HG02840 (cell line): ENCODE data around the gene CELF3.
"Not testable (repeated sequence)": the region's sequence is repeated elsewhere in the genome, so short reads cannot be mapped to it uniquely, and the experiment has no call there.

Experiments used
- ATAC-seq: cut with Tn5 transposase; IDR thresholded peaks from one replicate; pipeline ENCODE4 v1.9.1; 2021; ENCODE audit warnings: mild to moderate bottlenecking, moderate library complexity, moderate number of reproducible peaks; ENCODE audit not compliant: unreplicated experiment, low FRiP score

Gene CELF3

DNA sequence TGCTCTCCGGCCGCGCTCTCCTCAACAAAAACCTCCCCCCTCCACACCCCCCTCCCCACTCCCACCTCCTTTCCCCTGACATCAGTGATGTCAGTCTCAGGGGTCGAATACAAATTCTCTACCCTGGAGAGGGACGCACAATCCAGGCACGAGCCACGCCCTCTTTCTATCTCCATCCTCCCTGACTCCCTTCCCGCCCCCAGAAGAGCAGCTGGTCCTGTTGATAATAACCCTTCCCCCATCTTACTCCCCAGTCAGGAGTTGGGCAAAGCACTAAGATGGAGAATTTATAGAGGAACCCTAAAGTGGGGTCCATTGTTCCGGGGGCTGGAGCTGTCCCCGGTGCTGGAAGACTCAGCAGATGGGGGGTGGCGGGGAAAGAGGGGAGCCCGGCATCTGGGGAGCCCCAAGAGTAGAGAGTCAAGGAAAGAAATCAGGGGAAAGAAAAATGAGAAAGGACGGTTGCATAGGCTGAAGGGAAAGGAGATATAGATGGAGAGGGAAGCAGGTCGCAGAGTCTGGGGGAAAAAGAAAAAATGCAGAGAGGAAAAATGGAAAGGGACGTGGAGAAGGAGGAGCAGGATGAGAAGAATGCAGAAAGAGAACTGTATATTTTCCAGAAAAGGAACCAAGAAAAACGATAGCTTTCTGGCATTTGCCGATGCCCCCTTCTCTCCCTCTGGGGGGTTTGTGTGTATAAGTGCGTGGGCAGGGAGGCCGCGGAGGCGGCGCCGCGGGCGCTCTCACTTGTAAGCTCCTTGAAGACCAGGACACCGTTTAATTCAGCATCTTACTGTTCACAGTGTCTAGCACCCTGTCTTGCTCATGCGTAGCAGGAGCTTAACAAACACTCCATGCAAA lies at the start of gene CELF3:
Gene CELF3, minus strand, starts transcription at position 33 of the 861 bp plus-strand sequence. CDS start 783 bp downstream, outside the sequence.
- ATAC-seq: no peak

DNA sequence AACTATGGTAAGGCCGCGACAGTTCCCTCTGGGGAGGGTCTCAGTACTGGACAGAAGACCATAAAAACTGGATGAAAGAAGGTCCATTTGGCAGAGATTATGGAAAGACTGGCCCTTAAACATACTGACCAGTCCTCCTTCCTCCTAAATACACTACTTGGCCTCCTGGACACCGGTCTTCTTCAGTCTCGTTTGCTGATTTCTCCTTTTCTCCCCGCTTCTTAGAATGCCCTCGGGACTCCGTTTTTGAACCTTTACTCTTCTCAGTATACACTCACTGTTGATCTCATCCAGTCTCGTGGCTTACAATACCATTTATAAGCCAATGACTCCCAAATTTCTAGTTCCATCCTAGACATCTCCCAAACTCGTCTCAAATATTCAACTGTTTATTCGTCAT lies 47.4 kb upstream of the CELF3 start:
- no peak for ATAC-seq

DNA sequence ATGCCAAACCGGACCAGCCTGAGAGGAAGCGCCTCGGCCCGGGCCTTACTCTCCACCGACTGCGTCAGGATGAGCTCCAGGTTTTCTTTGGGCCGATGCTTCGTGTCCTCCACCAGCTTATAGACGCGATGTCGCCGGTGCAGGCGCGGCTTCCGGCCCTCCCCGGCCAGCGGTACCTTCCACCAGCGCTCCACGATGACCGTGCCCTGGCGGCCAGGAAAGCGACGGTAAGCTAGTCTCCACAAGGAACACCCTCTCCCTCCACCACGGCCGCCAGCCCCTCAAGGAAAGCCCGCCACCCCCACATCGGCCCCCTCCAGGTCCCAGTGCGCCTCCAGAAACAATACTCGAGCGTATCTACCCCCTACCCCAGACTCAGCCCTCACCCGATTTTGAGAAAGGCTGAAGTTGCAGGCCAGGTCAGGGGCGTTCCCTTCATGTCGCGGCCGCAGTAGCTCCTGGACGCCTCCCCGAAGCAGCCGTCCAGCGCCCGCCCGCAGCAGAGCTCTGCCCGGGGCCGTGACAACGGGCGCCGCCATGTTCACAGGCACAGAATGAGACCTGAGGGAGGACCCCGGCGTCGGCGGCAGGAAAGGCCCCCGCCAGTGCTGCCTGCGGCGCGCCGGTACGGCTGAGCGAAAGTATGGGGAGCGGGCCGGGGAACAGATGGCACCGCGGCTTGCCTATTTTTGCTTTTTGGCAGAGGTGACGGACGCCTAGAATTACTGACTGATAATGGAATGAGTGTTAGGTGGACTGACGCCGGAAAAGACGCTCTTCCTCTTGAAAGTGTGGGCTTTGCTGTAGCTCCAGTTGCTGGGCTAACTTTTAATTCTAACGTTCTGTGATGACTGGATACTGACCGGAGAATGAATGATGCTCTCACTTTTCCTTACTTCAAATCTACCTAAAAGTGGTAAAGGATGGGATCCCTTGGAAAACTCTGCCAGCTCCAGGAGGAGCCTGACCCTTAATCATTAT lies 46.6 kb upstream of the CELF3 start, which contains the start of gene MRPL9:
Gene MRPL9, minus strand, starts transcription at position 556 of the 981 bp plus-strand sequence. Its CDS starts 17 bp downstream, at position 539.
- no peak for ATAC-seq

DNA sequence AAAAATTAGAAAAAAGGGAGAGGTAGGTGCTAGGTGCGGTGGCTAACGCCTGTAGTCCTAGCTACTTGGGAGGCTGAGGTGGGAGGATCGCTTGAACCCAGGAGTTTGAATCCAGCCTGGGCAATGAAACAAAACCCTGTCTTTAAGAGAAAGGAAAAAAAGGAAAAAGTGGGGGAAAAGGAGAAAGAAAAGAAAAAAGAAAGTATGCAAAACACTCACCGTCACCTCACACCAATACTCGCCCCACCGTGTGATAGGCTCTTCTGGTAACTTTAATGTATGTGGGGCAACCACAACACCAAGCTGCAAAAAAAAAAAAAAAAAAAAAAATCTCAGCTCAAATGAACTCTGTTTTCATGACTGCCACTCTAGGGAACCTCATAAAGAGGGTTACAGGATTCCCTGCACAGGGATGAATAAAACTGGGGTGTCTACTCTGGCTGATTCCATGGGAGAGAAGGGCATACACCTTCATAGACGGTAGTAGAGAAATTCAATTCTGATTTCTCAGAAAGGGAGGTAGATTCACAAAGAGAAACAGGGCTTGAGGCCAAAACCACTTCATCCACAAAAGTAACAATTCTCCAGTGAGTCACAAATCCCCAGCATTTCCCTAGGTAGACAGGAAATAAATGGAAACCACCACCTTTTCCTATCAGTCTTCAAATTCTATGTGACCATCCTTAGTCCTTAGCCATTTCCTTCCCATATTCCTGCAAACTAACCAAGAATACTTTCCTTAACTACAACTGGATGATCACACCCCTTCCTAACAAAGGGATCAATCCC lies 44.2 kb upstream of the CELF3 start:
- no peak for ATAC-seq

DNA sequence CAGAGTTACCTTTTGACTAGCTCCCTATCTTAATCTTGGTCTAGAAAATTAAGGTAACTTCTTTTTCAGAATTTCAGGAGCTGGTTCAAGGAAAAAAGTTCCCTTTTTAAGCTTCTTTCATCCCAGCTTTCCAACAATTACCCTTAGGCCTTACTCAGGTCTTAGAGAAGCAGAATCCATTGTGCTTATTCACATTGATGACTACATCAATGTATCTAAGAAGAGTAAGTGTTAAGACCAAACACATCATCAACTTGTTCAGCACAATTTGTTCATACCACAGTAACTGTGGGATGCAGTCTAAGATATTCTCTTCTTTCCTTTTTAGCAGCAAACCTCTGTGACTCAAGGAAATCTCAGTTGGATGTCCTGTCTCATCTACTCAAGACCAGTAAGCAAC lies 42.6 kb upstream of the CELF3 start:
- ATAC-seq: no peak

DNA sequence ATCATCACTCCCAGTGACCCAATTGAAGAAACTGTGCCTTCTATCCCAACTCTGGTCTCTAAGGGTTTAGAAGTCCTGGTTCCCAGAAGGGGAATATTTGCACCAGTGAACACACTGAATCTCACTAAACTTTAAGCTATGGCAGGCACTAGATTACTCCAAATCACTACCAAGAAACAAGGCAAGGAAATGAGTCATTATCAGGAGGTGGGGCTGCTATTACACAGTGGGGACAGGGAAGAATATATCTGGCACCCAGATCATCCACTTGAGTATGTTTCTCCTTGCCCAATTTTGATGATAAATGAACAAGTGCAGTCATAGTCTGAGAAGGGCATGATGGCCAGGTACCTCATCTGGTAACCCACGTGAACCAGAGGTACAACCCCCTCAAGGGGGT lies 39.7 kb upstream of the CELF3 start:
- no peak for ATAC-seq

DNA sequence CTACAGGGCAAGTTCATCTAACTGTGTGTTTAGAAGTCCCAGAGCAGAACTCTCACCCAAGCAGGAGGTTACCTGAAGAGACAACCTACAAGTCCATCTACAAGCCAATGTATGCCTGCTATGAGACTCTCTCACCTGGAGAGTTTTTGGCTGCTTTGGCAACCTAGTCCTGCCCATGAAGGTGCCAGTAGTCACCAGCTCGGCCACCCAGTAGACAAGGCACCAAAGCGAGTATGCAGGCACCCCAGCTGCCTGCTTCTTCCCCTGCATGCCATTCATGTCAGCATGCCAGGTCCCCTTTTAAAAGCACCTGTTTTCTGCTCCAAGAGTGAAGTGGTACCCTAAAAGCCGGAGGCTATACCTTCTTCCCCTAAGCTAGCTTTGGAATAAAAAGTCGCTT lies 24.9 kb upstream of the CELF3 start:
- no peak for ATAC-seq

DNA sequence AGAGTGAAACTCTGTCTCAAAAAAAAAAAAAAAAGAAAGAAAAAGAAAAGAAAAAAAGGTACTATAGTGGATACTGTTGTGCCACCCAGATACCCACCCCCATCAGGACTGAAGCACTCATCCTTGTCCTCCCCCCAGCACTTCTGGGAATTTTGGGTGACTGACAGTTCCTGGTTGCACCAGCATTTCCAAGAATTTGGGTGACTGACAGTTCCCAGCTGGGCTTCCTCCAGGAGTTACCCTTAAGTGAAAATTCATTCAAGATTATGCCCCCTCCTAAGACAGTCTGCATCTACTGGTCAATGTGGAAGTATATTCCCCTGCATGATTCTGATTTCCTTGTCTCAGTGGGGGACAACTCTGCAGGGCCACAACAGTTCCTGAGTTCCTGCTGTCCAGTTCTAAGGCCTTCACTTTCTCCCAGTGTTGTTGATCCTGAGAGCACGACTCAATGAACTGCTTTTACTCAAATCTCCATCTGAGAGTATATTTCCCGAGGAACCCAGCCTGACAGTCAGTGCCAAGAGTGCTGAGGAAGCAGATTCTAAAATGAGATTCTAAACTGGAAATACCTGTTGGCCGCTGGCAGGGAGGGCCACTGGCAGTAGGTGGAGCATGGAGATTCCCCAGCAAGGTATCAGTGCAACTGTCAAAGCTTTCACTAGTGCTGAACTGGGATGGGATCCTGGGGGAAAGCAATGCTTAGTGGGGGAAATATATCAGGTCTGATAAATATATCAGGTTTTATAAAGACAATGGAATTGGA lies 23.2 kb upstream of the CELF3 start:
- ATAC-seq: no peak

DNA sequence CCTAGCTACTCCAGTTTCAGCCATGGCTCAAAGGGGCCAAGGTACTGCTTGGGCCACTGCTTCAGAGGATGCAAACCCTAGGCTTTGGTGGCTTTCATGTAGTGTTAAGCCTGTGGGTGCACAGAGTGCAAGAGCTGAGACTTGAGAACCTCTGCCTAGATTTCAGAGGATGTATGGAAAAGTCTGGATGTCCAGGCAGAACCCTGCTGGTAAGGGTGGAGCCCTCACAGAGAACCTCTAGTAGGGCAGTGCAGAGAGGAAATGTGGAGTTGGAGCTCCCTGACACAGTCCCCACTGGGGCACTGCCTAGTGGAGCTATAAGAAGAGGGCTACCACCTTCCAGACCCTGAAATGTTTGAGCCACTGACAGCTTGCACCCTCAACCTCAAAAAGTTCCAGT lies 20.9 kb upstream of the CELF3 start:
- ATAC-seq: no peak

DNA sequence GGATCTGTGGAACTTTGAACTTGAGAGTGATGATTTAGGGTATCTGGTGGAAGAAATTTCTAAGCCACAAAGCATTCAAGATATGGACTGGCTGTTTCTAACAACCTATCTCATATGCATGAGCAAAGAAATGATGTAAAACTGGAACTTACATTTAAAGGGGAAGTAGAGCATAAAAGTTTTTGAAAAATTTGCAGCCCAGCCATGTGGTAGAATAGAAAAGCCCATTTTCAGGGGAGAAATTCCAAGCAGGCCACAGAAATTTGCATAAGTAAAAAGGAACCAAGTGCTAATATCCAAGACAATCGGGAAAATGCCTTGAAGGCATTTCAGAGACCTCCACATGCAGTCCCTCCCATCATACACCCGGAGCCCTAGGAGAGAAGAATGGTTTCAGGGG lies 20.4 kb upstream of the CELF3 start:
- no peak for ATAC-seq

DNA sequence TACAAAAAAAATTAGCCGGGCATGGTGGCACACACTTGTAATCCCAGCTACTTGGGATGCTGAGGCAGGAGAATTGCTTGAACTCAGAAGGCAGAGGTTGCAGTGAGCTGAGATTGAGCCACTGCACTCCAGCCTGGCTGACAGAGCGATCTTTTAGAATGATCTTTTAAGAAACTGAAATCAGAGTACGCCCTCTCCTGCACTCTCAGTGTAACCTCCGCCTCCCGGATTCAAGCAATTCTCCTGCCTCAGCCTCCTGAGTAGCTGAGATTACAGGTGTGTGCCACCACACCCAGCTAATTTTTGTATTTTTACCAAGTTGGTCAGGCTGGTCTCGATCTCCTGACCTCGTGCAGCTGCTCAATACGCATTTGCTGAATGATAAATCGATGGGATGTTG lies 17.4 kb upstream of the CELF3 start:
- ATAC-seq: not testable (repeated sequence)

DNA sequence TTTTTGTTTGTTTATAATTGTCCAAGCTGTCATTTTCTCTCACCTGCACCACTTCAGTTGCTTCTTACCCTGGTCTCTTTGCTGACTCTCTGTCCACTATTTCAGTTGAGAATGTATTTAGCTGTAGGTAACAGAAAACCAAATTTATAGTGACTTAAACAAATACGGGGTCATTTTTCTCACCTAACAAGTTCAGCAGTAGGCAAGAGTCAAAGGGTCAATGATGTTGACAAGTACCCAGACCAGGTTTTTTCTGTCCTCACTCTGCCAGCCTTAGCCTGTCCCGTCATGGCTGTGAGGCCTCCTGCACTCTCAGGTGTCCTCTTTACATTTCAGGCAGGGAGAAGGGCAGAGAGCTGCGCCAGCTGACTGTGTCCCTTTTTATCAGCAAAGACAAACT lies 16.5 kb upstream of the CELF3 start:
- ATAC-seq: no peak

DNA sequence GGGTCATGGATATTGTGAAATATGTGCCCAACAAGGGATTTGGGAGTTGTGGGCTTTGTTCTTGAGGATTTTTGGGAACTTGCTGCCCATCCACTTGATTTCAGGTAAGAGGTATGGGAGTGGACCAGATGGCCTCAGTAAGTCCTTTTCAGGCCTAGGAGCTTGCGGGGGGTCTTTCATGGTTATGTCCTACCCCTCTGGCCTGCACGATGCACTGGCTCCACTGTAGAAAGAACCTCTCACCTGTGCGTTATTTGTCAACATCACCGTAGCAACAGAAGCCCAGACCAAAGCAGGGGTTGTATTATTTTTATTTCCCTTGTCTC lies 13.3 kb upstream of the CELF3 start:
- no peak for ATAC-seq

DNA sequence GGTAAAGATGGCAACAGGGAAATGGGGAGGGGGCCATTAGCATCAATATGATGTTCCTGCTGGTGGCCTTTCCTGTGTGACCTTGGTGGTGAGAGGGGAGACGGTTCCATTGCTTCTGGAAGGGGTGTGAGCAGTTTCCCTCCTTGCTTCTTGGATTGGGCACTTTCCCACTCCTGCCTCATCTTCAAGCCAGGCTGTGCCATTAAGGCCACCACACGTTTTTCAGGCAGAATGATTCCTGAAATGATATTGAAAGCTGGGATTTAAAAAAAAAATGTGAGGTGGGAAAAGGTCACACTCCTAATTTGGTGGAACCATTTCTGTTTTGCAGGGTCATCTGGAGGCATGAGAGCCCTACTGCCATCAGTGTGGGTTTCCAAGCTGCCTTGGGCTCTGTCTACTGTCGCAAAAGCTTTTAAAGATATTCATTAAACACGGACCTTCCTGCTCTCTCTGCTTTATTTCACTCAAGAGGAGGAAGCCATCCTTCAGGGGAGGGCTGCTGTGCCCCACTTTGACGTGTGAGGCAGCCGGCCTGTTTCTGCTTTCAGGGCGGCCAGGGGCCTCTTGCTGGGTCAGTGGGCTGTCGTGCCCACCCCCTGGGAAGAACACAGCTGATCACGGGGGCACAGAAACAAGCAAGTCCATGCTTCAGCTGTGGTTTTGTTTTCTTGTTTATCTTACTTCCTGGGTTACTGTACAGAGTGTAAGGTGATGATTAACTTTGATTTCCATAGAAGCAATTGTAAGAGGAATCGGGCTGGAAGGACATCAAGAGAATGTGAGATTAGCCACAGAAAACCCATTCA lies 12.8 kb upstream of the CELF3 start:
- ATAC-seq: no peak

DNA sequence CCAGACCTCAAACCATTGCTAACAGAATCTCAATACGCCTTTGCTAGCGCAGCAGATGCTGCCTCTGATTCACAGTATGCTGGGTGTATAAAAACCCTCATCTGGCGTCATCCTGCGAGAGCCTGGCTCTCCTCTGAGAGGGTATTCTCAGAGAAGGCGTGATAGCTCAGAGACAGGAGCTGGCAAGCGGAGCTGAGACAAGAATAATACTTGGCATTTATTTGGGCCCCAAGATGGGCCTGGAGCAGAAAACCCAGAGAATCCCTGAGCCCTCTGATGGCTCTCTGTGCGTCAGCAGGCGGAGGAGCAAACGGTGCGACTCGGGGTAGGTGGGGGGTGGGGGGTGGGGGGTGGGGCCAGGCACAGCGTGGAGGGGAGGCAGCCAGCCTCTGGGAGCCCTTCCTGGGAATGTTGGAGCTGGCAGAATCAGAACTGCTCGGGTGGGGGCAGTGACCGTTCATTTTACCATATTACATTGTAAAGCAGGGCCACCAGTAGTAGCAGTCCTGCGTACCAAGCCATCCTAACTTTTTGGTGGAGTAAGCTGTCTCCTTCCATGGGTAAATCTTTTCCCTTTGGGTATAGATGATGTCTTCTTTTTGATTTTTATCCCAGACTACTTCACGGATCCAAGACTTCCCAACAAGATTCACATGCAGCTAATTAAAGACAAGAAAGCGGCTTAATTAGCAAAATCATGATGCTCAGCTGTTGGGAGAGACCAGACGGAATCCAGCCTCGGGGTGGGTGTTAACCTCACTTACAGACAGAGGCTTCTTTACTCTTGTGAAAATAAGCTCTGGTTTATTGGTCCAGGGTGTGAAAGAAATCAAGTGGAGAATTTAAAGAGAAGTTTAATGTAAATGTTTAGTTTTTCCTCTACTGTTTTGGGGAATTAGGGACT lies 11.8 kb upstream of the CELF3 start:
- no peak for ATAC-seq

DNA sequence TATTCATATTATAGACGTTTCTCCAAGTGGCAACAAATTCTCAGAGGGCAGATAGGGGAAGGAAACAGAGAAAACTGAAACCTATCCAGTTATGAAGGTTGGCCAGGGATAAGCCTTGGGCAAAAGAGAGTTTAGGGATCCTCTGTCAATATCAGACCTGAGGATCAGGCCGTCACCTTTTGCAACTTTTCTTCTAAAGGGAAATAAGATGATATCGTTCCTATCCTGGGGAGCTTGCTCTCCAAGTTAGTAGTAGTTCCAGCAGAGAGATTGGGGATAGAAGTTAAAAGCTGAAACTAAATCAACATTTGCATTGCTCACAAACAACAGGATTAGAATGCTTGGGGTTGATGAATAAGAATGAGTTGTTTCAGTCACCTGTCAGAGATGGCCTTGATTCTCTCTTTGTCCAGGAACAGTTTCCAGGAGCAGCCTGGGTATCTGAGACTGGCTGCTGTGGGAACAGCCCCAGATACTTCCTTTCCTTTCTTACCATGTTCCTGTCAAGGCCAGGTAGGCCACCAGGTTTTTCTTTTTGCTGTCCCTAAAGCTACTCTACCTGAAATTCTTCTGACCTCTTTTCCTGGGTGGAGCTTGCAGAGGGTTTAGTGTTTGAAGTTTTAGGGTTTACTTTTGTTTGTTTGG lies 7.2 kb upstream of the CELF3 start:
- no peak for ATAC-seq

DNA sequence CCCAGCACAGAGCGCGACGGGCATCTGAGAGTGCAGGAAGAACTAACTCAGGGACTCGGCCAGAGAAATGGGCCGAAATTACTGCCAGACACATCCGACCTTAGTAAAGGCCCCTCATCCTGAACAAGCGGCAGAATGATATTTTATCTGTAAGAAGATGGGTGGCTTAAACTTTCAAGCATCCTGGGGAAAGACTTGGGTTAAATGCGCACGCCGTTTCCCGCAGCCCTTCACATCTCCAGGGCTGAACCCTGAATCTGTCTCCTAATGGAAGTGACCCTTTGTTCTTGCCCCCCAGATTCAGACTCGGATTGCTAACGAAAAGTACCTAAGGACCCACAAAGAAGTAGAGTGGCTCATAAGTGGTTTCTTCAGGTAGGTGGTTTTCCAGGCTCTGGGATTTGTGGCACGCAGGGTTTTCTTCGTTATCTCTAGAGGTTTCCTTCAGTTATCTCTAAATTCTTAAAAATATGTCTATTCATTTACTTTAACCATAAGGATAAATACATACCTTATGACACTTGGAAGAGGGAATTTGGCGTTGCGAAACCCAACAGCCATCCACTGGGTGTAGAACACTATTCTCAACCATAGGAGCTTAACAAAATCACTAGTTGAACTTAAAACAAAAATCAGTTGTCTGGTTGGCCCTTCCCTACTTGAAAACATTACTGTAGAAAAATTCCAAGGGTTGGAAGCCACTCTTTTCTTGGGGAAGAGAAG lies 5.3 kb upstream of the CELF3 start:
- ATAC-seq: no peak
